Right lobe of liver (tissue), 4 donors: Measurements from ENCODE around the gene PHB1.

ENCODE experiments used
- POLR2A ChIP-seq: fragments of 450-650 bp; IDR thresholded peaks from one replicate; pipeline ENCODE4 v1.6.1; 2017; ENCODE audit warnings: antibody characterized with exemption, mild to moderate bottlenecking
- TF ChIP-seq, protein P1 (sequence below), 4 donors: fragments of 200-600 bp in 3 of 4; fragments of 450-650 bp in 1 of 4; IDR thresholded peaks; one replicate each; pipeline versions ENCODE4 v1.5.1 to v1.8.0; 2016 to 2022; ENCODE audit warnings: antibody characterized with exemption in 4 of 4, mild to moderate bottlenecking in 2 of 4
- donor health status: DM: no; HTN: no; CAD: no.
- donor health status: DM: no; HTN: no; CAD: no.
- donor health status: DM: no; HTN: yes; CAD: no.

DNA sequence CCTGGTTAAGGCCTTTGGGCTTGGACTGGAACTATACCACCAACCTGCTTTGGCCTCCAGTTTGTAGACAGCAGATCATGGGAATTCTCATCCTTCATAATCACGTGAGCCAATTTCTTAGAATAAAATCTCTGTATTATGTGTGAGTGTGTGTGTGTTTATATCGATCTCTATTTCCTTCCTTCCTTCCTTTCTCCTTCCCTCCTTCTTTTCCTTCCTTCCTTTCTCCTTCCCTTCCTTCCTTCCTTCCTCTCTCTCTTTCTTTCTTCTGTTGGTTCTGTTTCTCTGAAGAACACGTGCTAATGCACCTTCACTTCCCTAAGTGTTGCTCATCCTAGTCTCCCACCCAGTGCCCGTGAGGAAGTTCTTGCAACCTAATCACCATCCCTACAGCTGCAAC, 35.5 kb upstream of the PHB1 start:
- no peak for TF ChIP-seq POLR2A
- TF ChIP-seq, protein P1, sequence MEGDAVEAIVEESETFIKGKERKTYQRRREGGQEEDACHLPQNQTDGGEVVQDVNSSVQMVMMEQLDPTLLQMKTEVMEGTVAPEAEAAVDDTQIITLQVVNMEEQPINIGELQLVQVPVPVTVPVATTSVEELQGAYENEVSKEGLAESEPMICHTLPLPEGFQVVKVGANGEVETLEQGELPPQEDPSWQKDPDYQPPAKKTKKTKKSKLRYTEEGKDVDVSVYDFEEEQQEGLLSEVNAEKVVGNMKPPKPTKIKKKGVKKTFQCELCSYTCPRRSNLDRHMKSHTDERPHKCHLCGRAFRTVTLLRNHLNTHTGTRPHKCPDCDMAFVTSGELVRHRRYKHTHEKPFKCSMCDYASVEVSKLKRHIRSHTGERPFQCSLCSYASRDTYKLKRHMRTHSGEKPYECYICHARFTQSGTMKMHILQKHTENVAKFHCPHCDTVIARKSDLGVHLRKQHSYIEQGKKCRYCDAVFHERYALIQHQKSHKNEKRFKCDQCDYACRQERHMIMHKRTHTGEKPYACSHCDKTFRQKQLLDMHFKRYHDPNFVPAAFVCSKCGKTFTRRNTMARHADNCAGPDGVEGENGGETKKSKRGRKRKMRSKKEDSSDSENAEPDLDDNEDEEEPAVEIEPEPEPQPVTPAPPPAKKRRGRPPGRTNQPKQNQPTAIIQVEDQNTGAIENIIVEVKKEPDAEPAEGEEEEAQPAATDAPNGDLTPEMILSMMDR (IDR thresholded peaks at IDR 0.05): no peak
